GM18519 (cell line): ENCODE measurements around the gene BCAT1.
A peak's percentile ranks its signal among the peaks of the same experiment; 100 is the strongest.
"Not testable (repeated sequence)": the region's sequence is repeated elsewhere in the genome, so short reads cannot be mapped to it uniquely, and the experiment has no call there.

Experiments used
- ATAC-seq: cut with Tn5 transposase; IDR thresholded peaks from one replicate; pipeline ENCODE4 v1.9.1; 2021; ENCODE audit warnings: mild to moderate bottlenecking, moderate library complexity; ENCODE audit not compliant: unreplicated experiment, low FRiP score

BCAT1 gene

GRCh38 chr12:24872211-24872610, 76.7 kb downstream of the BCAT1 start:
- ATAC-seq = no peak

GRCh38 chr12:24866139-24866538, 82.8 kb downstream of the BCAT1 start:
- ATAC-seq = not testable (repeated sequence)

- no peak for ATAC-seq
Measured at GRCh38 chr12:24864796-24865125, 84.1 kb downstream of the BCAT1 start.

GRCh38 chr12:24861766-24862540, 86.9 kb downstream of the BCAT1 start:
- ATAC-seq = no peak

- no peak for ATAC-seq
Measured at GRCh38 chr12:24860546-24860945, 88.4 kb downstream of the BCAT1 start.

GRCh38 chr12:24856541-24856940, 92.4 kb downstream of the BCAT1 start:
- no peak for ATAC-seq

GRCh38 chr12:24854908-24855307, 94.0 kb downstream of the BCAT1 start:
- no peak for ATAC-seq

GRCh38 chr12:24854017-24854416, 94.9 kb downstream of the BCAT1 start:
- no peak for ATAC-seq

- no peak for ATAC-seq
Measured at GRCh38 chr12:24853588-24853987, 95.3 kb downstream of the BCAT1 start.

- ATAC-seq = no peak
Measured at GRCh38 chr12:24853094-24853493, 95.8 kb downstream of the BCAT1 start.

GRCh38 chr12:24852420-24852819, 96.5 kb downstream of the BCAT1 start:
- no peak for ATAC-seq

- not testable (repeated sequence) for ATAC-seq
Measured at GRCh38 chr12:24851883-24852282, 97.0 kb downstream of the BCAT1 start.

GRCh38 chr12:24851341-24851740, 97.6 kb downstream of the BCAT1 start:
- ATAC-seq = no peak

GRCh38 chr12:24850496-24850895, 98.4 kb downstream of the BCAT1 start:
- no peak for ATAC-seq

GRCh38 chr12:24848941-24849477, 99.9 kb downstream of the BCAT1 start:
- ATAC-seq = no peak

- ATAC-seq = no peak
Measured at GRCh38 chr12:24846689-24847088, 102.2 kb downstream of the BCAT1 start.

GRCh38 chr12:24845615-24846014, 103.3 kb downstream of the BCAT1 start:
- ATAC-seq = no peak

- ATAC-seq = no peak
Measured at GRCh38 chr12:24840046-24840800, 108.7 kb downstream of the BCAT1 start.

- ATAC-seq = peak; percentile 83
Measured at GRCh38 chr12:24839268-24839791, 109.6 kb downstream of the BCAT1 start.

- ATAC-seq = peak; percentile 35
Measured at GRCh38 chr12:24838531-24838950, 110.4 kb downstream of the BCAT1 start.

- no peak for ATAC-seq
Measured at GRCh38 chr12:24835377-24835776, 113.5 kb downstream of the BCAT1 start.
